Right lobe of liver (tissue), 6 donors: ENCODE data around the gene SH3BGRL3. TPM values are rescaled to one million over a fixed set of nuclear protein-coding genes. Genes with fewer than 3 reads are reported as not detected.
A peak's percentile ranks its signal among the peaks of the same experiment; 100 is the strongest.

Experiments used
- ATAC-seq, 4 donors: fragments of 200-7000 bp; cut with Tn5 transposase; one replicate each; pipeline ENCODE4 v1.9.1; 2020; ENCODE audit warnings: mild to moderate bottlenecking in 4 of 4, moderate library complexity in 4 of 4
- DNase-seq, 3 donors: peaks; one replicate each; pipeline ENCODE4 v3.0.0-alpha.2; 2020
- H3K27ac ChIP-seq, 3 donors: fragments of 200-600 bp; one replicate each; pipeline ENCODE4 v1.8.0; 2022
- H3K27me3 ChIP-seq, 2 donors: fragments of 200-600 bp; one replicate each; pipeline ENCODE4 v1.8.0; 2022
- H3K36me3 ChIP-seq, 4 donors: fragments of 200-600 bp; sonication (generic) in 1 of 4; one replicate each; pipeline versions ENCODE4 v1.5.1 to v1.8.0; 2017 to 2022; ENCODE audit warnings: control low read depth in 1 of 4
- H3K4me1 ChIP-seq, 4 donors: fragments of 200-600 bp; sonication (generic) in 1 of 4; one replicate each; pipeline versions ENCODE4 v1.5.1 to v1.8.0; 2017 to 2022; ENCODE audit warnings: control low read depth in 1 of 4
- H3K4me3 ChIP-seq, 3 donors: fragments of 200-600 bp; one replicate each; pipeline ENCODE4 v1.8.0; 2022
- H3K9me3 ChIP-seq, 4 donors: fragments of 200-600 bp; sonication (generic) in 1 of 4; one replicate each; pipeline versions ENCODE4 v1.5.1 to v1.8.0; 2017 to 2022; ENCODE audit warnings: control low read depth in 1 of 4
- POLR2A ChIP-seq: fragments of 450-650 bp; IDR thresholded peaks from one replicate; pipeline ENCODE4 v1.6.1; 2017; ENCODE audit warnings: antibody characterized with exemption, mild to moderate bottlenecking
- WGBS: methylation state at CpG from one replicate; pipeline ENCODE4 v1.1.6; 2018; ENCODE audit warnings: low coverage, low lambda C conversion rate; ENCODE audit not compliant: insufficient coverage; ENCODE audit errors: missing lambda C conversion rate; 5-methylcytosine and 5-hydroxymethylcytosine counted together
- intact Hi-C, 2 donors: fragments of 100-400 bp; cut with DNase I; formaldehyde crosslinking; loops; one replicate each; pipeline versions ENCODE4 v1.11.2 to v1.14.1; 2022
- total RNA-seq, 6 experiments: library from RNA; depleted of rRNA in 2 of 6; stranded (reverse); fragments of >200 nt in 2 of 6; fragmentation: NEBNext Ultra II Directional in 3 of 6; extraction: Animal tissue kit (Norgen Biotek cat#: 25700) in 3 of 6; gene quantifications; one replicate each; pipeline versions ENCODE4 v1.1.0 to v1.2.4, GENCODE V29; 2016 to 2023
- TF ChIP-seq, protein P1 (sequence below), 4 donors: fragments of 200-600 bp in 3 of 4; fragments of 450-650 bp in 1 of 4; IDR thresholded peaks; one replicate each; pipeline versions ENCODE4 v1.5.1 to v1.8.0; 2016 to 2022; ENCODE audit warnings: antibody characterized with exemption in 4 of 4, mild to moderate bottlenecking in 2 of 4
- donor health status: DM: no; HTN: yes; CAD: no.
- donor health status: DM: no; HTN: no; CAD: no.
- donor health status: DM: no; HTN: no; CAD: no.
- donor health status: DM: no; HTN: yes; CAD: no.
- donor health status: DM: no; HTN: yes; CAD: no.

The SH3BGRL3 gene
- total RNA-seq, 6 experiments from 2014 or later = 26.3 to 61.8 (median 34.9) TPM

DNA sequence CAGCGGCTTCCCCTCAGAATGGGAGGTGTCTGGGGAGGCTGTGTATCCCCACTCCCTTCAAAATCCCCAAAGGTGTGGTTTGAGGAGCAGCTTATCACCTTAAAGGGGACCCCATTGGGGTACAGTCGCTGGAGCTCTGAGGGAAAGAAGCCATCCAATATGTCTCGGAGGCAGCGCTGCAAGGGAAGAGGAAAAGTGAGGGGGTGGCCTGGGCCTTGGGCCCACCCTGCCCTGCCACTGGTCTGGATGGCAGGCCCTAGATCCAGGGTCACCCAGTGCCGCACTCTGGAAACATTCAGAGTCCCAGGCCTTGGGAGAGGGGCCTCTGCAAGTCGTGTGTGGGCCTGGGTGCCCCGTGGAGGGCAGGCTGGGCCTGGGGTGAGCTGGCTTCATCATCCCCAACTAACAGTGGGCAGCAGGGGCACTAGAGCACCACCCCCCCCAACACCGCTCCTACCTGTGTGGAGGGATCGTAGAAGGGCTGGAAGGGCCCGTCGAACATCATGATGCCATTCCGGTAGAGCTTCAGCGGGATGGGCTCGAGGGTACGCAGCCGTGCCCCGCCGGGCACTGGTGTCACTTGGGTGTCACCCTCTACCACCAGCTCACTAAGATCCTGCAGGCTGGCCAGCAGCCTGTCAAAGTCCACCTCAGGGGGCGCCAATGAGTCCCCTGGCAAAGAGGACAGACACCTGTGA lies 5.6 kb downstream of the SH3BGRL3 start:
- H3K27me3 ChIP-seq = no peaks in the 10 kb centered on the region
- 80% methylated on average over 3 of the region's 19 CpGs for WGBS
- H3K36me3 ChIP-seq = no peaks in the 10 kb centered on the region
- H3K27ac ChIP-seq = peak overlapping the region in 1 of 3 donors; percentile 4
- H3K9me3 ChIP-seq = no peaks in the 10 kb centered on the region
- intact Hi-C loops = loop anchor here in 1 of 2 donors (10.0 kb wide), 1 partner anchor 79 kb away; no protein-coding TSS in a partner anchor
- no peak overlapping the region for H3K4me3 ChIP-seq
- DNase-seq (peak in 1 of 3 donors; percentile 49), ATAC-seq (no peak)
- TF ChIP-seq, protein P1, sequence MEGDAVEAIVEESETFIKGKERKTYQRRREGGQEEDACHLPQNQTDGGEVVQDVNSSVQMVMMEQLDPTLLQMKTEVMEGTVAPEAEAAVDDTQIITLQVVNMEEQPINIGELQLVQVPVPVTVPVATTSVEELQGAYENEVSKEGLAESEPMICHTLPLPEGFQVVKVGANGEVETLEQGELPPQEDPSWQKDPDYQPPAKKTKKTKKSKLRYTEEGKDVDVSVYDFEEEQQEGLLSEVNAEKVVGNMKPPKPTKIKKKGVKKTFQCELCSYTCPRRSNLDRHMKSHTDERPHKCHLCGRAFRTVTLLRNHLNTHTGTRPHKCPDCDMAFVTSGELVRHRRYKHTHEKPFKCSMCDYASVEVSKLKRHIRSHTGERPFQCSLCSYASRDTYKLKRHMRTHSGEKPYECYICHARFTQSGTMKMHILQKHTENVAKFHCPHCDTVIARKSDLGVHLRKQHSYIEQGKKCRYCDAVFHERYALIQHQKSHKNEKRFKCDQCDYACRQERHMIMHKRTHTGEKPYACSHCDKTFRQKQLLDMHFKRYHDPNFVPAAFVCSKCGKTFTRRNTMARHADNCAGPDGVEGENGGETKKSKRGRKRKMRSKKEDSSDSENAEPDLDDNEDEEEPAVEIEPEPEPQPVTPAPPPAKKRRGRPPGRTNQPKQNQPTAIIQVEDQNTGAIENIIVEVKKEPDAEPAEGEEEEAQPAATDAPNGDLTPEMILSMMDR (IDR thresholded peaks at IDR 0.05) = peak; percentile 15 to 26 (median 20)
- no peak for TF ChIP-seq POLR2A
- H3K4me1 ChIP-seq = peaks cover 0 to 10% (median 0%) of the 10 kb centered on the region in 4 donors

- Histone ChIP-seq H3K27ac (no peak overlapping the region), H3K9me3 (no peaks in the 10 kb centered on the region), H3K4me3 (no peak overlapping the region), H3K36me3 (no peaks in the 10 kb centered on the region), H3K27me3 (no peaks in the 10 kb centered on the region), H3K4me1 (peaks cover 0 to 10% (median 0%) of the 10 kb centered on the region in 4 donors)
- WGBS = 100% methylated on average over 1 of the region's 2 CpGs
- TF ChIP-seq POLR2A = no peak
- TF ChIP-seq, protein P1 (IDR thresholded peaks at IDR 0.05) = no peak
- no peak for ATAC-seq
- intact Hi-C loops = loop anchor here in 1 of 2 donors (10.0 kb wide), 1 partner anchor 79 kb away; no protein-coding TSS in a partner anchor
- no peak for DNase-seq
These were observed 6.2 kb downstream of the SH3BGRL3 start for GRCh38 chr1:26286064-26286416.

DNA sequence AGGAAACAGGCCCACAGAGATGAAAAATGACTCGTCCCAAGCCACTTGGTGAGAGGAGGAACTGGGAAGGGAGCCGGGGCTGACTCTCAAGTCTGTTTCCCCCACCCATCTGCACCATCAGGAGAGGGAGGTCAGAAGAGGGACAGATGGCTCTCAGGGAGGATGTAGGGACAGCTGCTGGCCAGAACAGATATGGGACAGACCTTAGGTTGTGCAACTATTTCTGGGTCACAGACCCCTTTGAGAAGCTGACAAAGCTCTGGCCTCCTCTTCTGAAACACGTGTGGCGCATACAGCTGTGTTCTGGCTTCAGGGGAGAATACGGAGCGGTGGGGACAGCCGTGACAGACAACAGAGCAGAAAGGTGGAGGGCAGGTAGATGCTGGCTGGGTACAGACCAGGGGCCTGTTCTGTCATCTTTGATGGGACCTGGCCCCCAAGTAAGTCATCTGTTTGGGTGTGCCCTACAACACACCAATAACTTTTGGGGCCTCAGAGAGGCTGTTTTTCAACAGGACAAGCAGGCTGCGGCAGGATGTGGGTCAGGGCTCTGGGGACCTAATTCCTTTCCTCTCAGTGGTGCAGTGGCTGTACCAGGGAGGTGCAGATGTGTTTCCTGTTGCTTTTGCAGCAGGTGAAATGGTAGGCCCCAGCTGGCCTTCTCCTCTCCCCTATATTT lies 7.3 kb downstream of the SH3BGRL3 start:
- H3K4me1 ChIP-seq = peaks cover 0 to 10% (median 0%) of the 10 kb centered on the region in 4 donors
- TF ChIP-seq POLR2A = no peak
- TF ChIP-seq, protein P1 (IDR thresholded peaks at IDR 0.05) = no peak
- DNase-seq = no peak
- H3K27ac ChIP-seq = no peak overlapping the region
- no peaks in the 10 kb centered on the region for H3K9me3 ChIP-seq
- intact Hi-C loops = loop anchor here in 1 of 2 donors (10.0 kb wide), 1 partner anchor 78 kb away; no protein-coding TSS in a partner anchor
- ATAC-seq = peak; percentile 8 to 35 (median 18)
- WGBS = 28% methylated on average over 6 of the region's 8 CpGs
- no peaks in the 10 kb centered on the region for H3K27me3 ChIP-seq
- no peak overlapping the region for H3K4me3 ChIP-seq
- H3K36me3 ChIP-seq = no peaks in the 10 kb centered on the region

- WGBS = 78% methylated on average over 4 of the region's 5 CpGs
- DNase-seq (no peak), ATAC-seq (no peak)
- Histone ChIP-seq H3K9me3 (no peaks in the 10 kb centered on the region), H3K27me3 (no peaks in the 10 kb centered on the region), H3K27ac (no peak overlapping the region), H3K4me1 (peaks cover 0 to 10% (median 0%) of the 10 kb centered on the region in 4 donors), H3K4me3 (no peak overlapping the region), H3K36me3 (no peaks in the 10 kb centered on the region)
- TF ChIP-seq, protein P1 (IDR thresholded peaks at IDR 0.05) = no peak
- TF ChIP-seq POLR2A = no peak
- intact Hi-C loops = loop anchor here in 1 of 2 donors (10.0 kb wide), 1 partner anchor 77 kb away; no protein-coding TSS in a partner anchor
These were observed 7.9 kb downstream of the SH3BGRL3 start for GRCh38 chr1:26287811-26288210.
